Left forelimb (tissue), 1 donor: Measurements from ENCODE around the gene CSTPP1.
A peak's percentile ranks its signal among the peaks of the same experiment; 100 is the strongest.
"Not testable (repeated sequence)": the region's sequence is repeated elsewhere in the genome, so short reads cannot be mapped to it uniquely, and the experiment has no call there.

ENCODE experiments used
- DNase-seq: peaks from one replicate; pipeline ENCODE4 v3.0.0-alpha.2; 2018; ENCODE audit warnings: low spot score

Gene CSTPP1

DNA sequence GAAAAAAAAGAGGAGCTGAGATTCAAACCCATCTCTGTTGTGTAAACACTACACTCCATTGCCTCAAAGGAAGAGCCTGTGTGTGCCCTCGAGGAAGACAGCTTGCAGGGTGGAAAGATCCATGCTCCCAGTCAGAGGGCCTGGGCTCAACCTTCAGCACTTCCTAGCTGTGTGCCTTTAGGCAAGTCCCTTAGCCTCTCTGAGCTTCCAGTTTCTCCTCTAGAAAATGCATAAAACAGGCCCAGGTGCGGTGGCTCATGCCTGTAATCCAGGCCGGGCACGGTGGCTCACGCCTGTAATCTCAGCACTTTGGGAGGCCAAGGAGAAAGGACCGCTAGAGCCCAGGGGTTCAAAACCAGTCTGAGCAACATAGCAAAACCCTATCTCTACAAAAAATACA, 244.7 kb downstream of the CSTPP1 start:
- DNase-seq: no peak

- no peak for DNase-seq
Observed at GRCh38 chr11:47182380-47182779, 245.8 kb downstream of the CSTPP1 start.

DNA sequence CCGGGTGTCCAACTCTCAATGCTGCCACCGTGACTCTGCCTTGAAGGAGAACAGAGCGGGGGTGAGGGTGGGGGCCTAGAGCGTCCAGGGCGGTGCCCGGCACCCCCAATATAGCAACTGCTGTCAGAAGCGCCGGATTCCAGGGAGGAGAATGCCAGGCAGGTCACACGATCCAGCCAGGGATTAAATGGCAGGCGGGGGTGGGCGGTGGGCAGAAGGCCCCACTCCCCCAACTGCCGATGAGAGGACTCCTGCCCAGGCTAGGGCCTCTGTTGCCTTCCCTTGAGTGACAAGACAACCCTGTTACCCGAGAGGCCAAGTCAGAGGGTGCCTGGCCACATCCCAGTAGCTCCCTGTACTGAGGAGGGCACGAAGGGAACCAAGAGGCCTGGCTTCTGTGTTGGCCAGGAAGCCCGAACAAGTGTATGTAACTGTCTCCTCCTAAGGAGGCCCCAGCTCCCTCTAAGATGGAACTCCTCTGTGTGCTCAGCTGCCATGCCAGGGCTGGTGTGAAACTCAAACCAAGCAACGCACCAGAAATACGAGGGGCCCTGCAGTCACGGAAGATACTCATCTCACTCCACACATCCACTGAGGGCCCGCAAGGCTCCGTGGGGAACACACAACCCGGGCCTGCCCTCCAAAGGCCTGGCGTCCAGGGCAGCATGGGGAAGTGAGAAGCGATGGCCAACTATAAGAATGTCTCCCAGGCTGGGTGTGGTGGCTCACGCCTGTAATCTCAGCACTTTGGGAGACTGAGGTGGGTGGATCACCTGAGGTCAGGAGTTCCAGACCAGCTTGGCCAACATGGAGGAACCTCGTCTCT, 246.7 kb downstream of the CSTPP1 start:
- DNase-seq: no peak

DNA sequence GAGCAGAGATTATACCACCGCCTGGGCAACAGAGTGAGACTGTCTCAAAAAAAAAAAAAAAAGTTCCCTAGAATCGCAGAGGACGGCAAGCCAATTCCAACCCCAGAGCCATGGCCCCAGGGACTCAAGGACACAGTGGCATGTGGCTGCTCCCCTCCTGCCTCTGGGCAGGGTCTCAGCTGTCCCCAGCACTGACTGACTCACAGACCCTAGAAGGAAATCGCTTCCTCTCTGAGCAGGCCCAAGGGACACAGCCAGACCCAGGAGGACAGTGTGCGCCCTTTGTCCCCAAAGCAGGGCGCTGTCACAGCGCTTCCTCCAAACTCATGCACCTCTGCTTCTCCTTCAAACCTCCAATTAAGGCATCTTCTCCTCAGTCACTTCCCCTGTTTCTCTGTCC, 247.4 kb downstream of the CSTPP1 start:
- DNase-seq: no peak

DNA sequence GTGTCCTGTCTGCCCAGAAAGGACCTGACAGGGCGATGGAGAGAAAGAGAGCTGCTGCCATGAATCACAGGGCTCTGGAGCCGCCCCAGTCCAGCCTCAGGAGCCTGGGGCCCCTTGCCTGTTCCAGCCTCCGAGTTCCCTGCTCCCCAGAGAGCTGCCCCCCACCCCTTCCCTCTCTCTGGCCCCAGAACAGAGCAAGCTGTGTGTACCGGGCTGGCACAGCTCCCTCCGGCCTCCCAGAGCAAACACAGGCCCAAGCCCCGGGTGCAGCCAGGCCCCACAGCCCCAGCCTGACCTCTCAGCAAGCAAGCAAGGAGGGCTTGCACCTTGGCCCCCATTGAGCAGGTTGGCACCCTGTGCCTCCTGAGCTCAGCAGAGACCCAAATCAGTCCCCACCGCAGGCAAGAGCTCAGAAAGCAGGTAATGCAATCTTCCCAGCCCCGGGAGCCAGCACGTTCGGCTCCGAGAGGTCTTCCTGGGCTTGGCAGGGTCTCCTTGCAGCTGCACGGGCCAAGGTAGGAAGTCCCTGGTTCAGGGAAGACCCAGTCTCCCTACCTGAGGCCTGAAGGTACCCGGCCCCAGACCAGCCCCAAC, 248.2 kb downstream of the CSTPP1 start:
- no peak for DNase-seq

DNA sequence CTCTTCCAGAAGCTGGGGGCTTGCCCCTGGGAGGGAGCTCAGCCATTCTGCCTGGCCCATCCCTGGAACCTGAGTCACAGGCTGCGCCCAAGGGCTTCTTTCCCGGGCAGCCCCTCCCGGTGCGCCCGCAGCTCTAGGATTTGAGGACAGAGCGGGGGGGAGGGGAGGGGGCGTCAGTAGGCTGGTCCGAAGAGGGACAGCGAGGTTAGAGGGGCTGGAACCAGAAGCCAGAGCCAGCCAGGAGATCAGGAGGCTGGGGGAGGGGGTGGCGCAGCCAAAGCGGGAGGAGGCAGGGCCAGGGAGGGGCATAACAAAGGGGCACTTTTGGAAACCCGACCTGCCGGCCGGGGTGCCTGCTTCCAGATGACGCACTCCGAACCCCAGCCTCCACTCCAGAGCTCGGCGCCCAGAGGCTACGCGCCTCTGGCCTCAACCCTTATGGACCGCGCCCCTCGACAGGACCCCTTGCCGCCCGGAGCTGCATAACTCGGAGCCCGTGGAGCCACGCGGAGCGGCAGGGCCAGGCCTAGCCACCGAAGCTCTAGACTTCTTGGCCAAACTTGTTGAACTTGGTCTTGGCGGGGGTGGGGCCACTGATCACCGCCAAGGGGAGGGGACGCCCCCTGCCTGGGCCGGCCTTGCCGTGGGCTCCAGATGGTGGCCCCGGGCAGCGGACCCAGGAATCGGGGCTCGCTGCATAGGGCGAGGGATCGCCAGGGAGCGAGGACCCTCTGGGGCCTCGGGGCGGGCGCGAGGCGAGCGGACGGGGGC, 248.9 kb downstream of the CSTPP1 start:
- peak; percentile 78 for DNase-seq

DNA sequence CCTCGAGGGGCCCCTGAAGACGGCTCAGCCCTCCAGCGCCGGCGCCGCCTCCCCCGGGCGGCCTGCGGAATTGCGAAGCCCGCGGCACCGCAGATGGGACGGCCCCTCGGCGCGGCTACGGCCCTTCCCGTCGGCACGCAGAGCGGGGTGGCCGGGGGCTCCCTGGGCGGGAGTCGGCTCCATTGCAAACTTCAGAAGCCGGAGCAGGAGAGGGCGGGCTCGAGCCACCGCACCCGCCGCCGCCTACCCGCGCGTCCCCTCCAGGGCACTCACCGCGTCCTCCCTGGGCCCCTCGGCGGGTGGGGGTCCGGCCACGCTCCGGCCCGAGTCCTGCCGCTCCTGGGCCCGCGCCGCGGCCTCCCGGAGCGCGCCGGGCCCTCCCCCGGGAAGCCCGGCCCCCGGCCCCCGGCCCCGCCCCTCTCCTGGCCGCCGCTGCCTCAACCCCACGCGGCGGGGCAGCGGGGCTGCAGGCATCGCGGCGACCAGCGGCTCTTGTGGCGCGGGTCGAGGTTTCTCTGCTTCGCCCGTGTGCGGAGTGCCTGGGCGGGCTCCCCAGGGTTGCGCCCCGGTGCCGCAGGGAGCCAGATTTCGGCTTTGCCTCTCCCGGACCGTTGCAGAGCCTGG, 249.6 kb downstream of the CSTPP1 start, which contains the start of gene PACSIN3:
TSS of gene PACSIN3 (minus strand) at position 359 of the 624 bp plus-strand sequence. CDS start 3,707 bp downstream, outside the sequence.
- DNase-seq: peak; percentile 75

- DNase-seq: no peak
Observed at GRCh38 chr11:47186700-47187695, 250.4 kb downstream of the CSTPP1 start.

- no peak for DNase-seq
Observed at GRCh38 chr11:47187723-47188122, 251.2 kb downstream of the CSTPP1 start.

DNA sequence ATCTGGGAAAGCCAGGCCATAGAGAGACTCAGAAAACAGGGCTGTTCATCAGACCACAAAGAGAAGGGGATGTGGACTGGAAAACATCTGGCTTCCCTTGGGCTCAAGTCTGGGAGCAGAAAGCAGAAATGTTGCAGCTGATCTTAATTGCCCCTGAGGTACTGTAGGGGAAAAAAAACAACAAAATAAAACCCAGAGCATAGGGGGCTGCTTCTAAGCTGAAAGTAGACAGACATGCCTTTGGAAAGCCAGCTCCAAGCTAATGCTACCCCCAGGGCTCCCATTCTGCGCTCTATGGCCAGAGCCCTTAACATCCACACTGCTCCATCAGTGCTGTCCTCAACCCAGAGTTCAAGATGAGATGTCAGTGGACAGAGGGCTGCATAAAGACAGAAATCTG, 251.7 kb downstream of the CSTPP1 start:
- DNase-seq: no peak

DNA sequence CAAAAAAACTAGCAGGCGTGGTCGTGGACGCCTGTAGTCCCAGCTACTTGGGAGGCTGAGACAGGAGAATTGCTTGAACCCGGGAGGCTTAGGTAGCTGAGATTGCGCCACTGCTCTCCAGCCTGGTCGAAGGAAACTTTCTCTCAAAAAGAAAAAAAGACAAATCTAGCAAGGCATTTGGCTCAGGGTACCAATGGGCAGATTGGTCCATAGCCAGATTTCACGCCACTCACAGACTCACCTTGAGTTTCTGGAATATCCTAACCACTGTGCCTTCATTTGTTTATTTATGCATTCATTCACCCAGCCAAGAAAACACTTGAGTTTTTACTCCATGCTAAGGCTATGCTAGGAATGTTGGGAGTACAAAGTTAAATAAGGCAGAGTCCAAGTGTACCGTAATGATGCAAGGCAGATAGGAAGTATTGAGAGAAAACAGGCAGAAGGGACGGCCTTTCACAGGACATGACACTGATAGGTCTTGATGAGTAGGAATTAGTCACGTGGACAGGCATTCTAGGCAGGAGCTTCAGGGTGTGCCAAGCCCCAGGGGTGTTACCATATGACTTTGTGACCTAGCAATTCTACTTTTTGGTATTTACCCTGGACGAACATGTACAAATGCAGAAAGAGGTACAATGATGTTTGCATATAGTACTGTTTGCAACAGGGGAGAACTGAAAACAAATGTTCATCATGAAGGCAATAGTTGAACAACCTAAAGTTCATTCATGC, 252.7 kb downstream of the CSTPP1 start:
- no peak for DNase-seq

- not testable (repeated sequence) for DNase-seq
Observed at GRCh38 chr11:47191137-47191536, 254.6 kb downstream of the CSTPP1 start.

DNA sequence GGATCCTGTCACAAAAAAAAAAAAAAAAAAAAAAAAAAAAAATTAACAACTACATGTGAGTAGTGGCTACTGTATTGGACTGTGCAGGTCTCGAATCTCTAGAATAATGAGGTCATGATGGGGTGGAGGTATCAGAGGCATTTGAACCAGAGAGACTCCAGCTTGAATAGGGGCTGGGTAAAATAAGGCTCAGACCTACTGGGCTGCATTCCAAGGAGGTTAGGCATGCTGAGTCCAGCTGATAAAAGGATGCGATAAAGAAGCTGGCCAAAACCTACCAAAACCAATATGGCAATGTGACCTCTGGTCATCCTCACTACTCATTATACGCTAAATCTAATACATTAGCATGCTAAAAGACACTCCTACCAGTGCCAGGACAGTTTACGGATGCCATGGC, 255.6 kb downstream of the CSTPP1 start:
- no peak for DNase-seq

- DNase-seq: not testable (repeated sequence)
Observed at GRCh38 chr11:47198161-47198560, 261.6 kb downstream of the CSTPP1 start.

DNA sequence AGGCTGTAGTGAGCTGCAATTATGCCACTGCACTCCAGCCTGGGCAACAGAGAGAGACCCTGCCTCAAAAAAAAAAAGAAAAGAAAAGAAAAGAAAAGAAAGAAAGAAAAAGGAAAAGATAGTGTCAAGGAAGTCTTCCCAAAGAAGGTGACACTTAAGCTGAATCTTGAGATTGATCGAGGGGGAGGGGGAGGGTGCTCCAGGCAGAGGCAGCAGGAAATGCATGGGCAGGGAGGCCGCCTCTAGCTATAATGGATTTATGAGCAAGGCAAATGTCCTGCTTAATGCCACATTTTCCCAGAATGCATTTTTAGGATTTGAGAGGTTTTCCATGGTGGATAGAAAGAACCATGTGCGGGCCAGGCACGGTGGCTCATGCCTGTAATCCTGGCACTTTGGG, 264.5 kb downstream of the CSTPP1 start:
- no peak for DNase-seq

DNA sequence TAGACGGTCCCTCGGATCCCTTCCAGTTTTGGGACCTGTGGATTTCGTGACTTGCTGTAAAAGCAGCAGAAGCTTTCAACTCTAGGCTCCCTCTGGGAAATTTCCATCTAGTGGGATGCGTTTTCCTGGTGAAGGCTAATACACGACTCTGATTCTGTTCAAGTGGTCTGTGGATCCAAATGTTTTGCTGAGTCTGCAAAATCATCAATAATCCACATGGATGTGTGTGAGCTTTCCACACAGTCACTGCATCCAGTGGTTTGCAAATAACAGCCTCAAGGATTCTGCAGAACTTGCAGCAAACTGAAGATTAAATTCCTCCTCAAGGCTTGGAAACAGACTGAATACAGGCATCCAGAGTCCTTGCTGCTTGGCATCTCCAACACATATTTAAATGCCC, 266.0 kb downstream of the CSTPP1 start:
- no peak for DNase-seq

- no peak for DNase-seq
Observed at GRCh38 chr11:47204637-47204989, 268.1 kb downstream of the CSTPP1 start.

DNA sequence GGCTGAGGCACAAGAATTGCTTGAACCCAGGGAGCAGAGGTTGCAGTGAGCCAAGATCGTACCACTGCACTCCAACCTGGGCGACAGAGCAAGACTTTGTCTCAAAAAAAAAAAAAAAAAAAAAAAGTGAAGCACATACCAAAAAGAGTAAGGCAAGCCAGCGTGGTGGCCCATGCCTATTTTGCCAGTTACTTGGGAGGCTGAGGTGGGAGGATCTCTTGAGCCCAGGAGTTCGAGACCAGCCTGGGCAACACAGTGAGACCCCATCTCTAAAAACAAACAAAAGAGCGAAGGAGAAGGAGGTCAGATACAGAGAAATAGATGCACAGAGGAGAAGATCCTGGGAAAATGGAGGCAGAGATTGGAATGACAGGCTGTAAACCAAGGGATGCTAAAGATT, 270.0 kb downstream of the CSTPP1 start:
- DNase-seq: not testable (repeated sequence)

- DNase-seq: no peak
Observed at GRCh38 chr11:47207459-47207858, 270.9 kb downstream of the CSTPP1 start.

DNA sequence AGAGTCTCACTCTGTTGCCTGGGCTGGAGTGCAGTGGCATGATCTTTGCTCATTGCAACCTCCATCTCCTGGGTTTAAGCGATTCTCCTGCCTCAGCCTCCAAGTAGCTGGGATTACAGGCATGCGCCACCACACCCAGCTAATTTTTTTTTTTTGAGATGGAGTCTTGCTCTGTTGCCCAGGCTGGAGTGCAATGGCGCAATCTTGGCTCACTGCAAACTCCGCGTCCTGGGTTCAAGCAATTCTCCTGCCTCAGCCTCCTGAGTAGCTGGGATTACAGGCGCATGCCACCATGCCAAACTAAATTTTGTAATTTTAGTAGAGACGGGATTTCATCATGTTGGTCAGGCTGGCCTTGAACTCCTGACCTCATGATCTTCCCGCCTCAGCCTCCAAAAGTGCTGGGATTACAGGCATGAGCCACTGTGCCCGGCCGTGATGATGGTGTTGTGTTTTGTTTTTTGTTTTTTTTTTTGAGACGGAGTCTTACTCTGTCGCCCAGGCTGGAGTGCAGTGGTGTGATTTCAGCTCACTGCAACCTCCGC, 271.5 kb downstream of the CSTPP1 start:
- not testable (repeated sequence) for DNase-seq
